Endometrial microvascular endothelial cells (primary cell): ENCODE results near the gene IL36G. TPM values are rescaled to one million over a fixed set of nuclear protein-coding genes. Genes with fewer than 3 reads are reported as not detected.

Experiments used
- in situ Hi-C: cut with HindIII; loops from 2 replicates; pipeline ENCODE4 v1.10.0; 2017; ENCODE audit warnings: low sequenced_read_pairs, low pct_unique_long_range_greater_than_20kb; ENCODE audit errors: inconsistent ontology term
- total RNA-seq: library from RNA; depleted of rRNA; stranded (reverse); fragments of >200 nt; gene quantifications from one replicate; pipeline ENCODE4 v1.2.3, GENCODE V29; 2015; ENCODE audit errors: inconsistent ontology term

The IL36G gene
- total RNA-seq, 1 donor from 2014 or later, result not detected

DNA sequence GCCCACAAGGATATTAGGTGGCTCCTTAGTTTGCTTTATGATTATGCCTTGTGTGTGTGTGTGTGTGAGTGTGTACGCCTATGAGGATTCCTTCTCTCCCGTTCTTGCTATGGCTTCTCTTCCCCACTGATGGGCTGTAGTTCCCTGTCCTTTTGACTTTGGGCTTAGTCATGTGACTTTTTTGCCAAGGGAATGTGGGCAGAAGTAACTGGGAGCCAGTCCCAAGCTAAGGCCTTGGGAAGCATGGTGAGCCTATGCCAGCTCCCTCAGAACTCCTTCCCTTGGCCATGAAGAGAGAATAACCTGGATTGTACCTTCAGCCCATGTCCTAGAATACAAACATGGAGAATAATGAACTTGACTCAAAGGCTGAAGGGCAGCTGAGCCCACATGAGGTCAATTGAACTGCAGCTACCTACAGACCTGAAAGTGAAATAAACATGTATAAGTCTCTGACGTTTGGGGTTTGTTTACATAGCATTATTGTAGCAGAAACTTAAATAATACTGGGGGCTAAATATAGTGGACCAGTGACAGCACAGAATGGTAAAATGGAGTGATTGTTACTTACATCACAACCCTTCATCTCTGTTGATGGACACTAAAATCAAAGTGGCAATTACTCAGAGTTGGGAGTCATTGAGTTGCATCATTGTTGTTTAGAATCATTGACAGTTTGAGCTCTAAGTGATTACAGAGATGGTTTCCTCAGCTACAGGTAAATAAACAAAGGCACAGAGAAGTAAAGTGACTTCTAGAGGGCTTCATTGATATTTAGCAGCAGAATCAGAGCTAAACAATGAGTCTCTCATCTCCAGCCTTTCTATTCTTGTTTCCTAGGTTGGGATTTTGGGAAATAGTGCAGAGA lies 15.3 kb upstream of the IL36G start:
- in situ Hi-C loops, result no loop called here

GRCh38 chr2:112967023-112967422 lies 10.8 kb upstream of the IL36G start:
- in situ Hi-C loops, result no loop called here

DNA sequence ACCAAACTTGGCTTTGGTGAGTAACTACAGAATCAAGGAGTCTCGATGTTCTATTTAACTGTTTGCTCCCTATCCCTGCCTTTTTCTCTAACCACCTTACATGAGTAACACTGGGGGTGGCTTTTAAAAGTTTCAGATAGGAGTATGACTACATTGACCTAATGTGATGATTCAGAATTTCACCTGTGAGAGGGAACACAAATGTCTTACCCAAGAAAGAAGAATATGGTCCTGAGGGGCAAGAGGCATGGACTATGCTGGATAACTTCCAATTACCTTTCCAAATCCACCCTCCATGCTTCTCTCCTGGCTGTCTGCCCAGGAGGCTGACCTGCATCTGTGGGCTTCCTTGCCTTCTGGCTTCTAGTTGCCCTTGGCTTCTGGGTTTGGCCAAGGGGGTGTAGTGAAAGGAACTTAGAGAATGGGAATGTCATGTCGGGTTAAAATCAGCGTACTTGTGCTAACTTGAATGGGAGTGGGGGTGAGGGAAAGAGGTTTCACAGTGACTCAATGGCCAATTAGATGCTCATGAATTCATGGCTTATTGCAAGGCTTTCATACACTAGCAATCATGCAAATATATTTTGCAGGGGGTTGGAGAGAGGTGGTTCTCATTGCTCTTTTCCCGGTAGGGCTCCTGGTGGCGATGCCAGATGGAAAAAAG lies 5.3 kb upstream of the IL36G start:
- in situ Hi-C loops, result no loop called here

- in situ Hi-C loops, result no loop called here
Observed at GRCh38 chr2:112973156-112973555, 4.7 kb upstream of the IL36G start.

DNA sequence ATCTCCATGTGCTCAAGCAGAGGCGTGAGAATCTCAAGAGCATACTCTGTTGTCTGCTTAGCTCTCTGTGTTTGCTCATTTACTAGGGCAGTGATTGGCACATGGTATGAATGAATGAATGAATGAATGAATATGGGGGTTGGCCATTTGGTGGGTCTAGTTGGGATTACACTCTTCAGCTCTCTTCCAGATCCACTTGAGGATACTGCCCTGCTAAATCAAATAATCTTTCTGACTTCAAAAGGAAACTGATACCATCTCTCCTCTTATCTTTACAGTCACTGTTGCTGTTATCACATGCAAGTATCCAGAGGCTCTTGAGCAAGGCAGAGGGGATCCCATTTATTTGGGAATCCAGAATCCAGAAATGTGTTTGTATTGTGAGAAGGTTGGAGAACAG lies 1.9 kb downstream of the IL36G start:
- in situ Hi-C loops, result no loop called here

DNA sequence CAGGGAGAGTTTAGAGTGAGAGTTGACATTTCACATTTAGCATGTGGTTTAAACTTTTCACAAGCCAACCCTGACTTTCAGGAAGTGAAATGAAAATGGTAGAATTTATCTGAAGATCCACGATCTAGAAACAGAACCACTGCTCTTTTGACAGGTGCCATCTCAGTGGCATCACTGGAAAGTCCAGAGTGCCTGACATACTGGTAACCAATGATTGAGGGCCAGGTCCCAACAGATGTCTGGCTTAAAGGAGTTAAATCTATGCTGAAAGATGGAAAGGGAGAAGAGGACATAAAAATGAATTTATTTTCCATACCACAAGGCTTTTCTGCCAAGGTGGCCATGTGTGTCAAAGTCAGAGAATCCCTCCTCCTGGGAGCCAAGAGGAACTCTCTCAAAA lies 2.7 kb downstream of the IL36G start:
- in situ Hi-C loops, result no loop called here

GRCh38 chr2:112985090-112985489 lies 7.3 kb downstream of the IL36G start:
- in situ Hi-C loops, result no loop called here

- in situ Hi-C loops, result no loop called here
Observed at GRCh38 chr2:112989611-112990010, 11.8 kb downstream of the IL36G start.

- in situ Hi-C loops, result no loop called here
Observed at GRCh38 chr2:112993831-112994230, 16.0 kb downstream of the IL36G start.

DNA sequence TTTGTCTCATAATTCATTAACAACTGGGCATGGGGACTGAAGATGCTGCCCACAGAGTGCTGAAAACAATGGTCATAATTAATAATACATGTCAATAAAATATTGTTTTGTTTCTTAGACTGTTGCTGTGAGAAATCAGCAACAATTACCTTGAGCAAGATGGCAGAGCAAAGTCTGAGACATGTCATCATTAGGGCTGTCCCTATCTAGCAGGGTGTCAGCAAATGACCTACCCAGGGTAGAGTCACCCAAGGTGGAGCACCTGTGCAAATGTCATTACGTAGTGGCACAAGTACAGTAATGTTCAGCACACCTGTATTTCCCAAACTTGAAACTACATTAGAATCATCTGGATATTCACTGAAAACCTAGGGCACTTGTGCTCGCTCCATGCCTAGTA lies 16.8 kb downstream of the IL36G start:
- in situ Hi-C loops, result no loop called here

- in situ Hi-C loops, result no loop called here
Observed at GRCh38 chr2:112995346-112995920, 17.6 kb downstream of the IL36G start.

DNA sequence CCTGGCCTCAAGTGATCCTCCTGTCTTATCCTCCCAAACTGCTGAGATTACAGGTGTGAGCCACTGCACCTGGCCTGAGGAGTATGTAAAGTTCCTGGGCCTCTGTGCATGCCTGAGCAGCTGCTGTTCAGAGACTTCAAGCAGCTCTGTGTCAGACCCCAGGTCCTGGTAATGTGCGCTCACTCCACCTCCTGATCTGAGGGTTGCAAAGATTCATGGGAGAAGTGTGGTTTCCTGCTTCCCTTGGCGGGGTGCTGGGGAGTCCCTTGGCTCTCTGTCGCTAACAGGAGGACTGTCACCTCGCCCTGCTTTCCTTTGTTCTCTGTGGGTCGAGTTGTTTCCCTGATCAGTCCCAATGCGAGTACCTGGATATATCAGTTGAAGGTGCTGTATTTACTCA lies 18.8 kb downstream of the IL36G start:
- in situ Hi-C loops, result no loop called here

- in situ Hi-C loops, result no loop called here
Observed at GRCh38 chr2:112997151-112997550, 19.3 kb downstream of the IL36G start.

DNA sequence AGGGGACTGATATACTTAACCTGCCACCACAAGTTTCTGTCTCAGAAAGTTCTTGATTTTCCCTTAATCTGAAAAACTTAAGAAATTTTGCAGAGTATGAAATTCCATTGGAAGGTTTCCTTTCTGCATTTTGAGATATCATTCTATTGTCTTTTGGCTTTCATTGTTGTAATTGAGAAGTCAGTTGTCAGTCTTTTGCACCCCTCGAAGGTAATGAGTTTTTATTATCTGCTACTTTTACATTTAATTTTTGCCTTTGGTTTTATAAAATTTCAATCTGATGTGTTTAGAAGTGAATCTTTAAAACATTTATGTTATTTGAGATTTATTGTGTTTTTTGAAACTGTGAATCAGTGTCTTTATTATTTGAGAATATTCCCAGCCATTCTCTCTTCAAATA lies 22.6 kb downstream of the IL36G start:
- in situ Hi-C loops, result no loop called here

DNA sequence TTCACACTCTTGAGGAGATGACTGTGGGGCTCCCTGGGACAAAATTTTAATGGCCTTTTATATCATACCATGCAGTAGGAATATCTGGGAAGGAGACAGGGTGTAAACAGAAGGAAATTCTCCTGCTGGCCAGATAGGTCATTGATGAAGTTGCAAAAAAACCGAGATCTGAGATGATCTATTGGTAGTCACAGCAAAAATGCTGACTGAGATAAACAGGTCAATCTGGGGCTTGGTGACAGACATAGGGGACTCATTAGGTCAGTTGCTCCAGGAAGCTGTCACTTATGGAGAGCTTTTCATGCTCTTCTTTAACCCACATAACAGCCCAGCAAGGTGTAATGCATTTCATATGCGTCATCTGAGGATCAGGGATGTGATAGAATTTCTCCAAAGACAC lies 24.9 kb downstream of the IL36G start:
- in situ Hi-C loops, result no loop called here

- in situ Hi-C loops, result no loop called here
Observed at GRCh38 chr2:113005030-113005509, 27.3 kb downstream of the IL36G start, which contains the start of gene IL36A. Gene IL36A (plus strand): TSS chr2:113005459. CDS start chr2:113005872, 413 bp downstream.

GRCh38 chr2:113007250-113007649 lies 29.4 kb downstream of the IL36G start:
- in situ Hi-C loops, result no loop called here

DNA sequence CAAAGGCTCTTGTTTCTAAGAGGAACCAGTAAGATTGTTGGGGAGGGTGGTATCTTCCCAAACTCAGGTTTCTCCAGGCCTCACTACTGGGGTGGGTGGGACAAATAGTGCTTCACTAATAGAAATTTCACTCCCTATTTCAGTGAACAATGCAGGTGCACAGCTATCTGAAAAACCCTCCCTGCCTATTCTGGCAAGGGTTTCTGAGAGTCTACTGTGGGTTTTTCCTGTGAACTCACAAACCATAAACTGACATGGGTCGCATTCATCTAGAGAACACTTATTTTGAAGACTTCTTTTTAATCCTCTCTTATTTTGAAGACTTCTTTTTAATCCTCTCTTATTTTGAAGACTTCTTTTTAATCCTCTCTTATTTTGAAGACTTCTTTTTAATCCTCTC lies 31.8 kb downstream of the IL36G start:
- in situ Hi-C loops, result no loop called here

GRCh38 chr2:113010088-113010487 lies 32.3 kb downstream of the IL36G start:
- in situ Hi-C loops, result no loop called here

GRCh38 chr2:113011108-113011507 lies 33.3 kb downstream of the IL36G start:
- in situ Hi-C loops, result no loop called here
